T-cell (primary cell): ENCODE data around the gene EXOC3L4. TPM values are rescaled to one million over a fixed set of nuclear protein-coding genes. Genes with fewer than 3 reads are reported as not detected.
"Not testable (repeated sequence)": the region's sequence is repeated elsewhere in the genome, so short reads cannot be mapped to it uniquely, and the experiment has no call there.

Experiments
- ATAC-seq, 4 experiments: fragments of 200-7000 bp in 3 of 4; fragments of 150-1000 bp in 1 of 4; cut with Tn5 transposase; replicated peaks in 1 of 4; 1 replicate in 3 of 4; 2 replicates in 1 of 4; pipeline ENCODE4 v1.10.0; 2021; ENCODE audit warnings: moderate library complexity in 3 of 4, mild to moderate bottlenecking in 2 of 4, moderate number of reproducible peaks in 1 of 4
- CTCF ChIA-PET, 2 donors: fragments of 300-600 bp; sonication (Branson Sonifier 250); formaldehyde crosslinking; loops; one replicate each; lab custom pipeline; 2022; ENCODE audit warnings: antibody characterized with exemption in 2 of 2; lab: Charles Lee
- POLR2A ChIA-PET, 2 donors: fragments of 300-600 bp; sonication (Branson Sonifier 250); formaldehyde crosslinking; loops; one replicate each; lab custom pipeline; 2022; ENCODE audit warnings: antibody characterized with exemption in 2 of 2; lab: Charles Lee
- DNase-seq, 35 experiments: peaks; one replicate each; pipeline versions ENCODE4 v3.0.0 to v3.0.0-alpha.2; 2013 to 2023
- H3K27ac ChIP-seq: one replicate; pipeline ENCODE4 v1.5.1; 2013; ENCODE audit warnings: low read length
- H3K27me3 ChIP-seq, 2 experiments: replicated peaks in 1 of 2; 1 replicate in 1 of 2; 2 replicates in 1 of 2; pipeline versions ENCODE4 v1.6.1 to v1.7.0; 2013; ENCODE audit warnings: low read length in 1 of 2, mixed read lengths in 1 of 2; ENCODE audit not compliant: control insufficient read depth in 2 of 2, insufficient read depth in 2 of 2; ENCODE audit errors: extremely low read depth in 1 of 2
- H3K36me3 ChIP-seq, 2 donors: 1 replicate in 1 of 2; 2 replicates in 1 of 2; pipeline versions ENCODE4 v1.6.1 to v1.7.0; 2013; ENCODE audit warnings: low read length in 1 of 2; ENCODE audit not compliant: control insufficient read depth in 2 of 2, insufficient read depth in 1 of 2; ENCODE audit errors: extremely low read depth in 1 of 2
- H3K4me1 ChIP-seq, 2 experiments: 1 replicate in 1 of 2; 2 replicates in 1 of 2; pipeline versions ENCODE4 v1.6.1 to v1.7.0; 2013; ENCODE audit warnings: low read length in 2 of 2, mixed read lengths in 1 of 2; ENCODE audit not compliant: insufficient read depth in 2 of 2, control insufficient read depth in 1 of 2; ENCODE audit errors: extremely low read depth in 1 of 2
- H3K4me3 ChIP-seq, 2 donors: 1 replicate in 1 of 2; 2 replicates in 1 of 2; pipeline versions ENCODE4 v1.5.1 to v1.7.0; 2013; ENCODE audit warnings: mild to moderate bottlenecking in 2 of 2, low read length in 1 of 2, moderate library complexity in 1 of 2; ENCODE audit not compliant: control insufficient read depth in 1 of 2; ENCODE audit errors: extremely low read depth in 1 of 2
- H3K9me3 ChIP-seq: 2 replicates; pipeline ENCODE4 v1.7.0; 2013
- H3K27ac Mint-ChIP-seq, 2 donors: one replicate each; pipeline ENCODE4 v1.8.0; 2020 to 2021; ENCODE audit warnings: mild to moderate bottlenecking in 2 of 2, mixed read lengths in 2 of 2
- H3K27me3 Mint-ChIP-seq, 2 donors: one replicate each; pipeline ENCODE4 v1.8.0; 2021 to 2022; ENCODE audit warnings: mixed read lengths in 2 of 2
- H3K36me3 Mint-ChIP-seq: one replicate; pipeline ENCODE4 v1.8.0; 2021; ENCODE audit warnings: mixed read lengths
- H3K4me1 Mint-ChIP-seq, 3 donors: one replicate each; pipeline ENCODE4 v1.8.0; 2020 to 2022; ENCODE audit warnings: mixed read lengths in 3 of 3, mild to moderate bottlenecking in 1 of 3
- H3K4me3 Mint-ChIP-seq, 3 donors: one replicate each; pipeline ENCODE4 v1.8.0; 2020 to 2022; ENCODE audit warnings: mild to moderate bottlenecking in 3 of 3, mixed read lengths in 3 of 3, moderate library complexity in 3 of 3
- H3K9me3 Mint-ChIP-seq, 3 donors: one replicate each; pipeline ENCODE4 v1.8.0; 2020 to 2022; ENCODE audit warnings: mixed read lengths in 3 of 3
- WGBS: methylation state at CpG from one replicate; pipeline ENCODE4 v1.1.5; 2013; ENCODE audit warnings: missing lambda C conversion rate; ENCODE audit not compliant: insufficient coverage; 5-methylcytosine and 5-hydroxymethylcytosine counted together
- total RNA-seq, 35 experiments: library from RNA in 6 of 35; stranded (reverse) in 6 of 35; fragments of 120-200 nt in 1 of 35; gene quantifications; one replicate each; pipeline versions ENCODE4 v1.2.1 to v1.2.4 and lab custom pipeline; 2013 to 2026

EXOC3L4 gene
- total RNA-seq, 5 donors from 2014 or later (not counting 1 experiment from before 2014, with no cell fraction given), result 0.25 TPM; not detected in 4

GRCh38 chr14:103116636-103117035, 22.1 kb downstream of the EXOC3L4 start:
- H3K4me1 ChIP-seq, result peaks cover 0 to 4% of the 10 kb centered on the region in 2 experiments
- peaks cover 0 to 29% of the 10 kb centered on the region in 2 experiments for H3K27me3 ChIP-seq
- Mint-ChIP-seq H3K4me3 (no peak overlapping the region), H3K36me3 (no peaks in the 10 kb centered on the region), H3K27ac (no peak overlapping the region), H3K4me1 (peaks cover 4 to 10% (median 6%) of the 10 kb centered on the region in 3 donors), H3K27me3 (peaks cover 13 to 17% of the 10 kb centered on the region in 2 donors), H3K9me3 (no peaks in the 10 kb centered on the region)
- no peaks in the 10 kb centered on the region for H3K9me3 ChIP-seq
- H3K4me3 ChIP-seq, result no peak overlapping the region
- H3K36me3 ChIP-seq, result no peaks in the 10 kb centered on the region
- ATAC-seq (no peak), DNase-seq (no peak)
- CTCF ChIA-PET, result no interaction called here
- POLR2A ChIA-PET, result no interaction called here
- H3K27ac ChIP-seq, result no peak overlapping the region
- 92% methylated on average over 16 of the region's 17 CpGs for WGBS

- H3K27ac Mint-ChIP-seq, H3K4me3 Mint-ChIP-seq, POLR2A ChIA-PET, DNase-seq, H3K9me3 ChIP-seq, H3K27ac ChIP-seq, H3K9me3 Mint-ChIP-seq, H3K36me3 ChIP-seq, ATAC-seq, H3K4me1 ChIP-seq, H3K4me3 ChIP-seq, H3K36me3 Mint-ChIP-seq, CTCF ChIA-PET: not testable (repeated sequence)
- peaks cover 0 to 32% of the 10 kb centered on the region in 2 experiments for H3K27me3 ChIP-seq
- Mint-ChIP-seq H3K27me3 (peaks cover 17 to 22% of the 10 kb centered on the region in 2 donors), H3K4me1 (peaks cover 6 to 13% (median 8%) of the 10 kb centered on the region in 3 donors)
- WGBS, result no CpG with 5 or more reads among the region's 7 CpGs
These were observed 23.0 kb downstream of the EXOC3L4 start for GRCh38 chr14:103117499-103117898.

GRCh38 chr14:103118018-103118662, 23.6 kb downstream of the EXOC3L4 start:
- CTCF ChIA-PET, result no interaction called here
- H3K27ac Mint-ChIP-seq, result no peak overlapping the region
- H3K4me1 Mint-ChIP-seq, result peaks cover 6 to 13% (median 8%) of the 10 kb centered on the region in 3 donors
- ATAC-seq, result no peak
- Histone ChIP-seq H3K27ac (no peak overlapping the region), H3K36me3 (no peaks in the 10 kb centered on the region), H3K4me1 (peaks cover 0 to 14% of the 10 kb centered on the region in 2 experiments), H3K27me3 (peaks cover 0 to 37% of the 10 kb centered on the region in 2 experiments), H3K9me3 (no peaks in the 10 kb centered on the region), H3K4me3 (no peak overlapping the region)
- H3K4me3 Mint-ChIP-seq, result no peak overlapping the region
- H3K36me3 Mint-ChIP-seq, result no peaks in the 10 kb centered on the region
- DNase-seq, result no peak
- no peaks in the 10 kb centered on the region for H3K9me3 Mint-ChIP-seq
- H3K27me3 Mint-ChIP-seq, result peaks cover 17 to 22% of the 10 kb centered on the region in 2 donors
- POLR2A ChIA-PET, result no interaction called here
- WGBS, result 49% methylated on average over 4 of the region's 10 CpGs

GRCh38 chr14:103118663-103119404, 24.3 kb downstream of the EXOC3L4 start:
- no peaks in the 10 kb centered on the region for H3K36me3 ChIP-seq
- peaks cover 17 to 22% of the 10 kb centered on the region in 2 donors for H3K27me3 Mint-ChIP-seq
- no peak overlapping the region for H3K4me3 ChIP-seq
- CTCF ChIA-PET, result no interaction called here
- DNase-seq, result peak in 9 of 35 experiments; percentile 16 to 59 (median 23)
- 65% methylated on average over 6 of the region's 9 CpGs for WGBS
- POLR2A ChIA-PET, result no interaction called here
- H3K9me3 ChIP-seq, result no peaks in the 10 kb centered on the region
- H3K4me1 Mint-ChIP-seq, result peaks cover 6 to 13% (median 8%) of the 10 kb centered on the region in 3 donors
- no peaks in the 10 kb centered on the region for H3K36me3 Mint-ChIP-seq
- H3K27ac ChIP-seq, result no peak overlapping the region
- no peak for ATAC-seq
- H3K27ac Mint-ChIP-seq, result no peak overlapping the region
- H3K27me3 ChIP-seq, result peaks cover 0 to 43% of the 10 kb centered on the region in 2 experiments
- H3K4me1 ChIP-seq, result peaks cover 0 to 19% of the 10 kb centered on the region in 2 experiments
- no peak overlapping the region for H3K4me3 Mint-ChIP-seq
- H3K9me3 Mint-ChIP-seq, result no peaks in the 10 kb centered on the region

GRCh38 chr14:103119527-103119926, 25.0 kb downstream of the EXOC3L4 start:
- POLR2A ChIA-PET, result not testable (repeated sequence)

GRCh38 chr14:103121121-103121845, 26.8 kb downstream of the EXOC3L4 start:
- H3K4me1 Mint-ChIP-seq, result peaks cover 4 to 9% (median 6%) of the 10 kb centered on the region in 3 donors
- peak overlapping the region in 1 of 3 donors; percentile 35 for H3K4me3 Mint-ChIP-seq
- H3K27me3 ChIP-seq, result peaks cover 0 to 57% of the 10 kb centered on the region in 2 experiments
- ATAC-seq (no peak), DNase-seq (peak in 1 of 35 experiments; percentile 17)
- WGBS, result 66% methylated on average over 18 of the region's 18 CpGs
- no peak overlapping the region for H3K27ac Mint-ChIP-seq
- H3K36me3 ChIP-seq, result no peaks in the 10 kb centered on the region
- ChIA-PET POLR2A (no interaction called here), CTCF (no interaction called here)
- H3K27ac ChIP-seq, result no peak overlapping the region
- H3K9me3 Mint-ChIP-seq, result no peaks in the 10 kb centered on the region
- H3K4me3 ChIP-seq, result no peak overlapping the region
- no peaks in the 10 kb centered on the region for H3K36me3 Mint-ChIP-seq
- no peaks in the 10 kb centered on the region for H3K9me3 ChIP-seq
- H3K4me1 ChIP-seq, result peaks cover 0 to 20% of the 10 kb centered on the region in 2 experiments
- peaks cover 21 to 28% of the 10 kb centered on the region in 2 donors for H3K27me3 Mint-ChIP-seq

More at GRCh38 chr14:103119527-103119926, 25.0 kb downstream of the EXOC3L4 start:
- H3K27ac ChIP-seq, H3K27ac Mint-ChIP-seq, H3K4me3 Mint-ChIP-seq, H3K4me3 ChIP-seq, H3K36me3 ChIP-seq, H3K9me3 Mint-ChIP-seq, DNase-seq, H3K9me3 ChIP-seq, H3K36me3 Mint-ChIP-seq, ATAC-seq, CTCF ChIA-PET: not testable (repeated sequence)
- 85% methylated on average over 6 of the region's 8 CpGs for WGBS
- Mint-ChIP-seq H3K4me1 (peaks cover 10 to 15% (median 10%) of the 10 kb centered on the region in 3 donors), H3K27me3 (peaks cover 21 to 28% of the 10 kb centered on the region in 2 donors)
- Histone ChIP-seq H3K4me1 (peaks cover 0 to 25% of the 10 kb centered on the region in 2 experiments), H3K27me3 (peaks cover 0 to 50% of the 10 kb centered on the region in 2 experiments)
